Omental fat pad (tissue), 4 donors: ENCODE data around the gene LEMD2. TPM values are rescaled to one million over a fixed set of nuclear protein-coding genes. Genes with fewer than 3 reads are reported as not detected.

ENCODE experiments used
- ATAC-seq: fragments of 150-250 bp; one replicate; pipeline ENCODE4 v1.9.1; 2016; ENCODE audit warnings: mild to moderate bottlenecking, moderate library complexity; ENCODE audit not compliant: low FRiP score
- DNase-seq: peaks from one replicate; pipeline ENCODE4 v3.0.0-alpha.2; 2019; ENCODE audit warnings: low spot score
- CTCF ChIP-seq, 3 donors: fragments of 450-650 bp; IDR thresholded peaks; one replicate each; pipeline ENCODE4 v1.5.1; 2016 to 2017; ENCODE audit warnings: antibody characterized with exemption in 3 of 3, mild to moderate bottlenecking in 3 of 3, moderate library complexity in 2 of 3
- total RNA-seq, 4 donors: library from RNA; depleted of rRNA; stranded (reverse); fragments of >200 nt; gene quantifications; one replicate each; pipeline ENCODE4 v1.1.0, GENCODE V29; 2016

The LEMD2 gene
- total RNA-seq, 4 donors from 2014 or later = 25.8 to 75.0 (median 40.4) TPM

- TF ChIP-seq CTCF (IDR thresholded peaks at IDR 0.05) = no peak
- no peak for DNase-seq
Measured at GRCh38 chr6:33732817-33733708, 55.9 kb downstream of the LEMD2 start.

GRCh38 chr6:33732385-33732784, 56.5 kb downstream of the LEMD2 start:
- no peak for TF ChIP-seq CTCF (IDR thresholded peaks at IDR 0.05)
- DNase-seq = no peak
- no peak for ATAC-seq

More at GRCh38 chr6:33732817-33733708, 55.9 kb downstream of the LEMD2 start:
- ATAC-seq = no peak

GRCh38 chr6:33731751-33732282, 57.1 kb downstream of the LEMD2 start:
- no peak for ATAC-seq
- DNase-seq = no peak
- TF ChIP-seq CTCF (IDR thresholded peaks at IDR 0.05) = no peak

GRCh38 chr6:33731035-33731434, 57.9 kb downstream of the LEMD2 start:
- no peak for ATAC-seq
- TF ChIP-seq CTCF (IDR thresholded peaks at IDR 0.05) = no peak
- DNase-seq = no peak

GRCh38 chr6:33730611-33731010, 58.3 kb downstream of the LEMD2 start:
- no peak for TF ChIP-seq CTCF (IDR thresholded peaks at IDR 0.05)
- no peak for DNase-seq
- no peak for ATAC-seq

GRCh38 chr6:33729059-33729458, 59.9 kb downstream of the LEMD2 start:
- ATAC-seq = no peak
- no peak for DNase-seq
- TF ChIP-seq CTCF (IDR thresholded peaks at IDR 0.05) = no peak

GRCh38 chr6:33728438-33728837, 60.5 kb downstream of the LEMD2 start:
- ATAC-seq = no peak
- no peak for DNase-seq
- TF ChIP-seq CTCF (IDR thresholded peaks at IDR 0.05) = no peak
